Stimulated activated CD8-positive, alpha-beta memory T cell treated with anti-CD3 and anti-CD28 coated beads, Interleukin-12 subunit alpha, Interleukin-12 subunit beta, amount 100 ng/mL, for 1 hour (primary cell): ENCODE measurements around the gene PDYN.
A peak's percentile ranks its signal among the peaks of the same experiment; 100 is the strongest.

Source experiments
- DNase-seq: peaks from one replicate; pipeline ENCODE4 v3.0.0-alpha.2; 2020; ENCODE audit warnings: low read depth

Gene PDYN

DNA sequence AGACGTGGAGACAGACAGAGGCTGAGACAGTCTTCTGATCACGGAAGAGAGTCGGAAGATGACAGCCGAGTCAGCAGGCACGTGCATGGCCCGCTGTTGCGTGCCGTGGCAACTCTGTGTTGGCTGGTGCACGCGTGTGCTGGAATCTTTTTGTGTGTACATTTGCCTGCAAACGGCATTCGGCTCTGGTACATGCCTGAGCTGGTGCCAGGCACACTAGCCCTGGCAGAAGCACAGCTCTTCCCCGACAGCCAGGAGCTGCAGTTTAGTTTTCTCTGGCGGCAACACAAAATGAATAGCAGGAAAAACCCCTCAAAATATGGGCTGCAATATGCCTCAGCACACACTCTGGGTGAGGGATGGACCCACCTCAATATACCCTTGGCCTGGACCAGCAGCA lies 769 bp upstream of the PDYN start:
- DNase-seq: no peak

DNA sequence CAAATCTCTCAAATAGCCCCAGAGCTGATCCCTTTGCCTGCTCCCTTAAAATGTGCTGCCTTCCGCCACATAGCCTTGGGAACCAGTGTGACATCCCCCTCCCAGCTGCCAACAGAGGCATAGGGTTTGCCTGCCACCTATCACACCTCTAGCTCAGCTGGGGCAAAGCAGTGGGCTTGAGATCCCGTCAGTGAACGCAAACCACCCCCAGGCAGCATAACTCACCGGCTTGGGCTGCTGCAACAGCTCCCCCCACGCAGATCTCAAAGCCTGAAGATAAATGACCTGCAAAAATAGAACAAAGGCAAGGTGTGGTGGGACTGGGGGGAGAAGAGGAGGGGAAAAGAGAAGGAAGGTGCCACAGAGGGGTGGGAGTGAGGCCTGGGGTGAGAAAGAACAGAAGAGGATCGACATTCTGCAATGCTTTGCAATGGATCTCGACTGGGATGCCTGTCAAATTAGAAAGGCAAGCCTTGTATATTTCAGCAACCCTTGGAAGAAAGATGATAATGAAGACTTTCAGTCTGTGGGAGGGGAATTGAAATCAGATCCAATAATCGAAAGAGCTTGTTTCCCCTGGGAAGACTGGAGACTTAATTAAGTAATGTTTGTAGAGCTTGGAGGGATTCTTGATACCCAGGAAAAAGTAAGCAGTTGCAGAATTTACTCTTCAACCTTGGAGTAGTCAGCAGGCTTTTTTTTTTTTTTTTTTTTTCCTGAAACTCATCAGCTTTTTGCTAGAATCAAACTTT lies 1.3 kb downstream of the PDYN start:
- no peak for DNase-seq

DNA sequence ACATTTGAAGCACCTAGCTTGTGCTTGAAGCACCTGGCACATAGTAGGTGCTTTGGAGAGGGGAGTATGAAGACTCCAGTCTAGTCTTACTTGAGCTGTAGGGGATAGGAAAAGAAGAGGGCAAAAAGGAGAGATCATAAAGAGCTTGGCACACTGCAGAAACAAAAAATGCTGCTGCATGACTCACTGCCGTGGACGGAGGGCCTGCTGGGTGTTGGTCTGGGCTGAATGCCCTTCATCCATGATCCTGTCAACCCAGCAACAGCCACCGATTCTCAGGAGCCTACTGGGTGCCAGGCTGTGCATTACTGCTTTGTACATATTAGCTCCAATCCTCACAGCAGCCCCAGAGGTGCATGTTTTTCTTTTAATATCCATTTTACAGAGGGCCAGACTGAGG lies 6.0 kb downstream of the PDYN start:
- DNase-seq: no peak

DNA sequence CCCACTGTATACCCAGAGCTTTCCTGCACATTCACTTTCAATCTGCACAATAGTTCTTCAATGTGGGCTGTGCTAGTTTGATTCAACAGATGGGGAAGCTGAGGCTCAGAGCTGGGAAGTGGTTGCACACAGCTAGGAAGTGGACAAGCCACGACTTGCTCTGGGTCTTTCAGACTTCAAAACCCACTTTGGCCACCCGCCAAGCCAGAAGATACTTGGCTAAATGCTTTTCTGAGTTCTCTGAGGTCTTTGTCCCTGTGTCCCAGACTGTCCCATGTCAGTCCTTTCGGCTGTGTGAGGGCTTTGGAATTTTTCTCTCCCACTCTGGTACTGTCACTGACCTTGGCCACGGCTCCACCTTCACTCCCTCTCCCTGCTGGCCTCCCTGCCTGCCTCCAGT lies 10.6 kb downstream of the PDYN start:
- DNase-seq: no peak

DNA sequence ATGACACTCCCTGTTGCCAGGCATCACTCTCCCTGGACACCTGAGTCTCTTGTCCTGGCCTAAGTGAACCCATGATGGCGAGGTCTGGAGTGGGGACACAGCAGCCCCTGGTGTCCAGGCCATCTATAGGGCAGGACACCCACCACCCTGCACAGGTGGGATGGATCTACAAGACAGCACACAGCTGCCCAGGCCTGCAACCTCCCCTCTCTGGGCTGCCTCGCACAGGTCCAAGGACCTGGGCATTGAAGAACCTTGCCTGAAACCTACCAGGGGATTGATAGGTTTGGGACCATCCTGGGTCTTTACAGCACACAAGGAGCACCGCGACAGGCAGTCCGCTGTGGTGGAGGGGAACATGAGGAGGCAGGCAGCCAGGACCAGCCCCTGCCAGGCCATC lies 11.2 kb downstream of the PDYN start:
- DNase-seq: no peak

DNA sequence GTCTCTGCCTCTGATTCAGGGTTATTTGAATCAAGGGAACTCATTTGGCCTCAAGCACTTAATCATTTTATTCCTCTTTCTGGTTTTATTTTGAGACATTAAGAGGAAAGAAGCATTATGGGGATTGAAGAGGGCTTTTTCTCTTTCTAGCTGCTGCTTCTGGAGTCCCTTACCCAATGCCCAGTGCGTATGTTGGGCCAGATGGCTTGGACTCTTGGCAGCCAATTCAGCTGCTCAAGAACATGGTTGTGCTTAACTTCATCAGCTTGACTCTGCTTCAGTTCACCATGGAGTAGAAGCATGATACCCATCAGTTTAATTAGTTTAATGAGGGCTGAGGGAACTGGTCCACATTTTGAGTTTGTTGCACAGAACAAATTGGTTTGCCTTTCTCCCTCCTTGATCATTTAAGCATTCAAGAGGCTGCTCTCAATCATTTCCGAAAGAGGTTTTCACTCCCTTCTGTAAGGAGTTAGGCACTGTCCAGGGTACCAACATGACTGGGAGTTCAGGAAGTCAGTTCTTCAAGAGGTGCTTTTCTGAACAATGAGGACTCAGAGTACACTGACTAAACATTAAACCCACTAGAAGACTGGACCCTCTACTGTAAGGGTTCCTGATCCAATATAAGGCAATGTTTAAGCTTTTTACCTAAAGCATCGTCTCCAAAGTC lies 14.6 kb downstream of the PDYN start:
- no peak for DNase-seq

DNA sequence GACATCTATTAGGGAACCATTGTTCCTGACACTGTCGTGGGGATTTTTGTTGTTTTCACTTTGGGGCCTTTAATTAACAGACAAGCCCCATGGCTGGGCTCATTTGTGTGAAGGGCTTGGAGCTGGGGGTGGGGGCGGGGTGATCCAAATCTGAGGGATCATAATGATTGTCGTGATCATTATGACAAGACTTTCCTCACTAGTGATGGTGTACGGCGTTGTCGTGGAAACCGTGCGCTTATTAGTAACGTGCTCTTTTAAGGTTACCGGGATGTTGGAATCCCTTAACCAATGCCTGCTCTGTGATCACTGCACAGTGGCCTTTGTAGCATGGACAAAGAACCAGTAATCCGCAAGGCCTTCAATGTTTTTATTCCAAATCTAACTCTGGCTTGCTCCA lies 18.6 kb downstream of the PDYN start:
- DNase-seq: no peak

DNA sequence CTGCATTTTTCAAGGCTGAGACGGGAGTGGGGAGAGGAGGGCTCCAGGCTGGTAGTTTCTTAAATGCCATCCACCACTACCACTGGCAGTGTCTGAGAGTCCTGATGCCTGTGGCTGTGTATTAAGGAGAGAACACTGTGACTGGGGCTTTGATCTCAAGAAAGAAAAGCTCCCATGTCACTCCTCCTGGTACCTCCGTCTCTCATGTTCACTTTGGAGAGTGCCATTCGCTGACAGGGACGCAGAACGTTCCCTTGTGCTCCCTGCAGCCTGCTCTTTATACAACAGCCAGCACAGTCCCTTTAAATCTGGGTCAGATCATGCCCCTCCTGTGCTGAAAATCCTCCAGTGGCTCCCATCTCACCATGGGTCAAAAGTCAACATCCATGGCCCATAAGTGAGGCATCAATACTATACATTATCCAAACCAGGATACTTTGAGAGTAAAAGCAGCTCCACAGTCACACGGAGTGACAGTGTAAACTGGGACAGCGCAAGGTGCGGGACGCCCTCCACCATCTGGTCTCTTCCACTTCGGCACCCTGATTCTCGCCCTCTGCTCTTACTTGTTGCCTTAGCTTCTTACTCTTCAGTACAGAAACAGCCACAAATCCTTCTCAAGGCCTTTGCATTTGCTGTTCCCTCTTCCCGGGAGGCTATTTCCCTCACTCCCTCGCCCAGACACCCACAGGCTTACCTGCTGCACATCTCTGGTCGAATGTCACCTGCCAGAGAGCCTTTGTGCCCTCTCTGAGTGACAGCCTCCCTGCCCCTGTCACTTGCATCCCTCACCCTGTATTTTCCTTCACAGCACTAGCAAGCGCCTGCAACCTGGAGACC lies 20.0 kb downstream of the PDYN start:
- DNase-seq: no peak

DNA sequence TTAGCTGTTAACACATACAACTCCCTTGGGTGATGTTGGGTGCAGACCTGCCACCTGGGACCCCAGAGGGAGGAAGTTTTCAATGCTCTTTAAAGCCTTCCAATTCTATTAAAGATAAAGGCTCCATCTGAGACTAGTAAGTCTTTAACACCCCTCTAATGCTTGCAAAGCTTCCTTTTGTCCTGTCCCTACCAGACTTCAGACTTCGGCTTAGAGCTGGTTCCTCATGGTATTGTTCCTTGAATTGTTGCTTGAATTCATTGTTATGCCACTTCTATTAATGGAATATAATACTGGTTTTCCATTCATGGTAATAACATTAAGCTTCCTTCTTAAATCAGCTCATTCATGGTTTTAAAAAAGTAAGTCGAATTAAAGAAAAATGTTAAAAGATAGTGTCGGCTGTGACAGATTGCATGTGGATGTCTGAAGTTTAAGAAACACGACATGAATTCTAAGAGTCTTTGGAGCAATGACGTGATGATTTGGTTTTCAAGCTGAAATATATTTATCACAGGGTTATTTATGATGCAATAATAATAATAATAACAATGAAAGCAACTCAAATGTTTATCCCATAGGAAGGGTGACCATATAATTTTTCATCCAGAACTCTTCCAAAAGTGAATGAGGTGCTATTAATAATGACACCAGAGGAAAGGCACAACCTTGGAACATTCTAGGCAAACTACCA lies 21.8 kb downstream of the PDYN start:
- DNase-seq: no peak

DNA sequence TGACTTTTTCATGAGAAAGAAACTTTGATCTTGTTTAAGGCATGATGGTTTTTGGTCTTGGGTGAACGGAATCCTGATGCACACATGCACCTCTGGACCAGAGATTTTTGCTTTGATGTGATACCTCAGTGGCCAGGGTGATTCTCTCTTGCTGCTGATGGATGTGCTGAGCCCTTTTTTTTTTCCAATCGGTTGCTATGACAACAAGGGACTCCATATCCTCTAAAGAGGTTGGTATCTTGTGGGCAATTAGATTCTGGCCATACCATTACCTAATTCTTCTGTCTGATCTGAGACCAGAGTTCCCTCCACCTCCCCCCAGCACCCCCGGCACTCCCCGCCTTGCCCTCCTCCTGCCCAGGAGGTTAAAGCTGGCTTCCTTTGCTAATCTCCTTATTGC lies 24.9 kb downstream of the PDYN start:
- DNase-seq: no peak

DNA sequence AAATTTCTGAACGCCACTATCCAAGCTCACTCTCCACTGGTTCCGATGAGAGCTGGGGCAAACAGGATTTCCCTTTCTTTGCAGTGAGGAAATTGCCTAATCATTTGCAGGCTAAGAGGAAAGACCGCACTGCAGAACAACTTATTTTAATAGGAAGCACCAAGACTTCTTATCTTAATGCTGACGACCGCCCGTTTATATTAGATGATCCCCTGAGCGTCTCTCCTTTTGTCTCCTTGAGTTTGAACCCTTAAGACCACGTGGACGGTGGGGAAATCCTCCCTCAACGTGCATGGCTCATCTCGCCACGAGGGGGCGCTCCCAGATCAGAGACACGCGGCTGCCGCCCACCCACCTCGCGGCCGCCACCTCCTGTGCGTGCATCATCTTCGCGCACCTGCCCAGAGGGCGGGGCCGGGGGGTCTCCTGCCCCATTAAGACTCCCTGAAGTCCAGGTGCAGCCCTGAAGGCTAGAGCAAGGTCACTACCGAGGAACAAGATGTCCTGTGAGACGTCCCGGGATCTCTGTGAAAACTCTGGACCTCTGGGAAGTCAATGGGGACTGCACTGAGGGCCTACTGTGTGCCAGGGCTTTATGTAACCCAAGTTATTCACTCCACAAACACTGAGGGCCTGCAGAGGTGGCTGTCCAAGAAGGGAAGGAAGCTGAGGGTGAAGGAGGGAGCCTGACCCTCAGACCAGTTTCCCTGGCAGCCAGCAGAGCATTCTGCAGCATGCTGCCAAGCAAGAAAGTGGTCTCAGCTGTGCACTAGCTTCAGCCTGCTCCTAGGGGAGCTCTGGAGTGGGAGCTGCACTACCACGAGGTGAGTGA lies 28.1 kb downstream of the PDYN start:
- DNase-seq: peak; percentile 62

DNA sequence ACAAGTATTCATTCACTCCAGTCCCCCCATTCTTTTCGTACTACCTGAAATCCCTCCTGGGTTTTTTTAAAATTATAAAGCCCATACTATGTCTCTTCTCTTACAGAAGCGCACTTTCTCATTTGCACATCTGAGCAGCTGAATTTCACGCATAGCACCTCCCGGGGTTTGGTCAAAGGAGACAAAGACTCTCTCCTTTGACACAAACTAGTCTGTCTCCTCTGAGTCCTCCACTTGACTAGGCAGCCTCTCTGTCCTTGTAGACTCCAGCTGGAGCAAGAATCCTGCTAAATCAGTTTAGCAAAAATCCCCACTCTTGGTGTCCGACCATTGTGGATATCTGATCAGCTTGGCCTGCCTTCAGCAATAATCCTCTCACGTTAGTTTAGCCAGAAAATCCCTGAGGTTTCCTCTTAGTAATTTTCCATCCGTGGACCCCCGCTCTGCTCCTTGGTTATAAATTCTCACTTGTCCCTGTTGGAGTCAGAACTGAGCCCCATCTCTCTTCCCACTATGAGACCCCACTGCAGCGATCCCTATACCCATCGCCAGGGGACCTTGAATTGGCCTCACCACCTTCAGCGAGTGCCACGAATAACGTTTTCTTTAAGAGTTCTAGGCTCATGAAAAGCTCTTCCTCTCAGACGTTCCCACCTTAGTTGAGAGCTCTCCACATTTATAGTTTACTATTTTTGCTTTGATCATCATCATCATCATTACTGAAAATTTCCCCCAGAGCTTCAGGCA lies 29.0 kb downstream of the PDYN start:
- DNase-seq: no peak

DNA sequence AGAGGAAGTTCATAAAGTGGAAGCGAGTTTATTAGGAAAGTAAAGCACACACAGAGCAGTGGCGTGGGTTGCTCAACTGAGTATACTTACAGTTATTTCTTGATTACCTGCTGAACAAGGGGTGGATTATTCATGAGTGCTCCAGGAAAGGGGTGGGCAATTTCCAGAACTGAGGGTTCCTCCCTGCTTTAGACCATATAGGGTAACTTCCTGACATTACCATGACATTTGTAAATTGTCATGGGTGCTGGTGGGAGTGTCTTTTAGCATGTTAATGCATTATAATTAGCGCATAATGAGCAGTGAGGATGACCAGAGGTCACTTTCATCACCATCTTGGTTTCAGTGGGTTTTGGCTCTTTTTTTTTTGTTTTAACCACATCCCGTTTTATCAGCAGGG lies 29.8 kb downstream of the PDYN start:
- no peak for DNase-seq

DNA sequence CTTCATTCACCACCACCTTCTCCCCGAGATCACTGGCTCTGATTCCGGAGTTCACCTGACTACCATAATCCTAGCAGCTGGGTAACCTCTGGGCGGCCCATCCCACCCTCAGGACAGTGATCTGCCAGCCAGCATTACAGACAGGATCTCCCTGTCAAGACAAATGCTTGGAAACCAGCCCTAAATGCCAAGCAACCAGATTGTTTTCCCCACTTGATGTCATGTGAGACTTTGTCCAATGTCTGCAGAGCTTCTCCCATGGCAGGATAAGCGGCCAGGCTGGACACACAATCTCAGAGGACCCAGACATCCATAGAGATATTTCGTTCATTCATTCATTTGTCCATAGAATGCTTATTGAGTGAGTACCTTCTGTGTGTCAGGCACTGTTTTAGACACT lies 32.5 kb downstream of the PDYN start:
- DNase-seq: no peak

DNA sequence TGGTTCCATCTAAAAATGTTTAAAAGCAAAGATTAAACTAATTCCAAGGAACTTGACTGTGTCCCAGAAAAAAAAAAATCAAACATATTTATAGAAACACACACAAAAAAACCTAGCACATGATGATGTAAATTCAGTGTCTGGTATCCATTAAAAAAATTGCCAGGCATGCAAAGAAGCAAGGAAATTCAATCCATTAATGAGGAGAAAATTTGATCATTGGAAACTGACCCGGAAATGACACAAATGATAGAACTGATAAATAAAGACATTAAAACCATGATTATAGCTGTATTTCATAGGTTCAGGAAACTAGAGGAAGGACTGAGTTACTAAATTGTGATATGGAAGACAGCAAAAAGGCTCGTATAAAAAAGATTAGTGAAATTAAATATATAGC lies 34.7 kb downstream of the PDYN start:
- no peak for DNase-seq

DNA sequence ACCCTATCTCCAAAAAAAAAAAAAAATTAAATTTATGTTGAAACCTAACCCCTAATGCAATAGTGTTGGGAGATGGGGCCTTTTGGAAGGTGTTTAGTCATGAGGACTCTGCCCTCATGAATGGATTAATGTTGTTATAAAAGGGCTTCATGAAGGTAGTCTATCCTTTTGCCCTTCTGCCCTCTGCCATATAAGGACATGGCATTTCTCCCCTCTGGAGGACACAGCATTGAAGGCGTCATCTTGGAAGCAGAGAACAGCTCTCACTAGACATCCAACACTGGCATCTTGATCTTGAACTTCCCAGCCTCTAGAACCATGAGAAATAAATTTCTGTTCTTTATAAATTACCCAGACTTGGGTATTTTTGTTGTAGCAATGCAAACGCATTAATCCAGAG lies 35.4 kb downstream of the PDYN start:
- DNase-seq: no peak

DNA sequence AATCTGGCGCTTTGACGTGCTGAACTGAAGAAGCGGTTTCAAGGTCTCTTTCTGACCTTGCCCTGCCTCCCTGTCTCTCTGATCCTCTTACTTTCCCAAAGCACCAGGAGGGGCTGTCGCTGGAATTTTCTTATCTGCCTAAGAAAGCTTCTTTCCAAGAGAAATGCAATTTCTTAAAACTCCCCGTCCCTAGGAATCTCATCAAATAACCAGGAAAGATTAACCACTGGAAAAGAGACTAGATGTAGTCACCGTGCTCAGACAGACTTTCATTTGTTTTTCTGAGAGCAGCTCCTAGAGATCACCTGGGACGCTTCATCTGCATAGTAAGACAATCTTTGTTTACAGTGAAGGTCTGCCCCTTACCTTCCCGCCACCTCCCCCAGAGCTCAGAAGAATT lies 38.6 kb downstream of the PDYN start:
- DNase-seq: no peak

DNA sequence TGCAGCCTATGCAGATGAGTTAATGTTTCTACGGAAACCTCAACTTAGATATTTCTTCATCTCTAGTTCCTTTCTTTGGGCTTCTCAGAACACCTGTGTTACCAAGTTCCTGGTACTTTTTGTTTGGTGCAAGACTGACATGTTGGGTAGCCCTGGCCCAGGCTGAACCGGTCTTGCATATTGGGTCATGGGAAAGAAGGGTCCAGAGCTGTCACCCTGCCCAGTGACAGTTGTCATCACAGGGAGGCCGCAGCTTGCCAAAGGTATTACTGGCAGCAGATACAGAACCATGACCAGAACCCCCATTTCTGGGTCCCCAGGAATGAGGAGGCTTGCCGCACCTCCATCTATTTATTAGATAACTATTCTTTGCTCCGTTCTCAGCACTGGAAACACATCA lies 40.2 kb downstream of the PDYN start:
- DNase-seq: no peak

DNA sequence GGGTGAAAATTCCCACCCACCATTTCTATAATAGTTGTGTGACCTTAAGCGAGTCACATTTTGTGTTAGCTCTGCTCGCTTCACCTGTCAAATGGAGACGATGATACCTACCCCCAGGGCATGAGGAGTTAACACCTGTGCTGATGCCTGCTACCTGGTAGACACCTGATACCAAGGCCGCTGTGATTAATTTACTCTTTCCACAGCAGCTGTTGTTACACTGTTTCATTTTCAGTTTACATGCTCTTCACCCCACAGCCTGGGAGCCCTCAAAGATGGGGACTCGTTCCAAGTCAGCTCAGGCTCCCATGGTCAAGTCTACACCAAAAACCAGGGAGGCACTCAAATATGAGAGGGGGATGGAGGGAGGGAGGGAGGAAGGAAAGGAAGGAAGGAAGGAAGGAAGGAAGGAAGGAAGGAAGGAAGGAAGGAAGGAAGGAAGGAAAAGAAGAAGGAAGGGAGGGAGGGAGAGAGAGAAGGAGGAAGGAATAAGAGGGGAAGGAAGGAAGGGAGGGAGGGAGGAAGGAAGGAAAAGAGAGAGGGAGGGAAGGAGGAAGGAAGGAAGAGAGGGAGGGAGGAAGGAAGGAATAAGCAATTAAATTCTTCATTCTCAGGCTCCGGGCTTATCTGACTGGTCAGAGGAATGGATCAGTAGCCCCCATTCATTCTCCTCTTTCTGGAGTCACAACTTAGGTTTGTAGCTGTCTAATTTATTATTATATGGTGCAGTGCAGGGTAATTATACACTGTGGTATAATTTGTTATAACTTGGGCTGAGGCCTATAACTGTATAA lies 40.9 kb downstream of the PDYN start:
- DNase-seq: no peak
